GM12864 (cell line): ENCODE results near the gene BRME1.
A peak's percentile ranks its signal among the peaks of the same experiment; 100 is the strongest.

Experiments used
- DNase-seq: peaks from one replicate; pipeline ENCODE4 v3.0.0-alpha.2; 2011; ENCODE audit warnings: low read depth
- H3K4me3 ChIP-seq: 2 replicates; pipeline ENCODE4 v1.5.1; 2011; ENCODE audit warnings: mild to moderate bottlenecking, low read depth, low read length, control low read depth
- TF ChIP-seq, protein P1 (sequence below): IDR thresholded peaks from 2 replicates; pipeline ENCODE4 v1.5.1; 2011; ENCODE audit warnings: low read depth, mild to moderate bottlenecking, moderate library complexity, low read length, control low read depth, inconsistent platforms; ENCODE audit errors: missing control alignments

BRME1 gene

DNA sequence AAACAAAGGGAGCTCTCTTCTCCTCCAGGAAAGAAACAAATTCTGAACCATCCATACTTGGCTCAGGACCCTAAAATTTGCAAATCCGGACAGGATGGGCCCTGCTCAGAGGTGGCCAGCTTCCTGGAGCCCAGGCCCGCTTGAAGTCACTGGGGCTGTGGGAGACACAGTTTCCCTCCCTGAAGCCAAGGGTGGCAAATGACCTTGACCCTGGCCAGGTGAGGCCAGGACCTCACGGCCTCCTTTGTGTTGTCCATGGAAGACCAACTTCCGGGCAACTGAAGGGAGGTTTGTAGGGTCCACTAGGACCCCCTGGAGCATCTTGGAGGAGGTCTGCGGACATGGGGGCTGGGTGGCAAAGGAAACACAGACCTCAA, 23.5 kb downstream of the BRME1 start:
- no peak for DNase-seq
- H3K4me3 ChIP-seq = no peak overlapping the region
- TF ChIP-seq, protein P1, sequence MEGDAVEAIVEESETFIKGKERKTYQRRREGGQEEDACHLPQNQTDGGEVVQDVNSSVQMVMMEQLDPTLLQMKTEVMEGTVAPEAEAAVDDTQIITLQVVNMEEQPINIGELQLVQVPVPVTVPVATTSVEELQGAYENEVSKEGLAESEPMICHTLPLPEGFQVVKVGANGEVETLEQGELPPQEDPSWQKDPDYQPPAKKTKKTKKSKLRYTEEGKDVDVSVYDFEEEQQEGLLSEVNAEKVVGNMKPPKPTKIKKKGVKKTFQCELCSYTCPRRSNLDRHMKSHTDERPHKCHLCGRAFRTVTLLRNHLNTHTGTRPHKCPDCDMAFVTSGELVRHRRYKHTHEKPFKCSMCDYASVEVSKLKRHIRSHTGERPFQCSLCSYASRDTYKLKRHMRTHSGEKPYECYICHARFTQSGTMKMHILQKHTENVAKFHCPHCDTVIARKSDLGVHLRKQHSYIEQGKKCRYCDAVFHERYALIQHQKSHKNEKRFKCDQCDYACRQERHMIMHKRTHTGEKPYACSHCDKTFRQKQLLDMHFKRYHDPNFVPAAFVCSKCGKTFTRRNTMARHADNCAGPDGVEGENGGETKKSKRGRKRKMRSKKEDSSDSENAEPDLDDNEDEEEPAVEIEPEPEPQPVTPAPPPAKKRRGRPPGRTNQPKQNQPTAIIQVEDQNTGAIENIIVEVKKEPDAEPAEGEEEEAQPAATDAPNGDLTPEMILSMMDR = no peak

DNA sequence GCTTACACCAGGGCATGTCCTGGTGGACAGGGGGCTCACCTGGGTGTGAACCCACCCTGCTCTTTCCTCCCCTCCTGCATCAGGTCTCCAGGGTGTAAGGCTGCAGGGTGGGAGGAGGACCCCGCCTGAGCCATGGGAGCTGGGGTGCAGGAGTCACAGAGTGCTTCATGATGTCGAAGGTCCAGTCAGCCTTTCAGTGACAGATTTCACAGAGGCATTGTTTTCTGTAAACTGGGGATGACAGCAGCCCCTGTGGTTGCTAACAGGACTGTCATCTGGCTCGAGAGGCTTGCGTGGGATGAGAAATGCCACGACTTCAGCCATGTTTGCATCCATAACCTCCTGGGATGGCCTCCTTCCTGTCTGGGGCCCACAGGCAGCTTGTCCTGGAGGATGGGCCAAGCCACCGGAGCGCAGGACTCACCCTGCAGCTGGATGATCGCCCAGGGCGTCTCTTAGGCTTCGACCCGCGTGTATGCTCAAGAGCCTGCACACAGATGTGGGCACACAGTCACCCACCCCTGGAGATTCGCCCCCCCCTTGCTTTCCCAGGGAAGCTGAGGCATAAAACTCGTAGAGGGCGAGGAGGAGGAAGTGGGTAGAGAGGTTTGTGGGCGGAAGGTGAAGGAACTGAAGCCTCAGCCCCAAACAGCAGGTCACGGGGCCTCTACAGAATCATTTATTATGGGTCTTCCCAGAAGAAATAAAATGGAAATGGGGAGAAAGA, 24.1 kb downstream of the BRME1 start:
- H3K4me3 ChIP-seq = no peak overlapping the region
- TF ChIP-seq, protein P1 = peak; percentile 16
- no peak for DNase-seq

GRCh38 chr19:13881251-13881691, 24.6 kb downstream of the BRME1 start:
- TF ChIP-seq, protein P1 = no peak
- DNase-seq = no peak
- no peak overlapping the region for H3K4me3 ChIP-seq

DNA sequence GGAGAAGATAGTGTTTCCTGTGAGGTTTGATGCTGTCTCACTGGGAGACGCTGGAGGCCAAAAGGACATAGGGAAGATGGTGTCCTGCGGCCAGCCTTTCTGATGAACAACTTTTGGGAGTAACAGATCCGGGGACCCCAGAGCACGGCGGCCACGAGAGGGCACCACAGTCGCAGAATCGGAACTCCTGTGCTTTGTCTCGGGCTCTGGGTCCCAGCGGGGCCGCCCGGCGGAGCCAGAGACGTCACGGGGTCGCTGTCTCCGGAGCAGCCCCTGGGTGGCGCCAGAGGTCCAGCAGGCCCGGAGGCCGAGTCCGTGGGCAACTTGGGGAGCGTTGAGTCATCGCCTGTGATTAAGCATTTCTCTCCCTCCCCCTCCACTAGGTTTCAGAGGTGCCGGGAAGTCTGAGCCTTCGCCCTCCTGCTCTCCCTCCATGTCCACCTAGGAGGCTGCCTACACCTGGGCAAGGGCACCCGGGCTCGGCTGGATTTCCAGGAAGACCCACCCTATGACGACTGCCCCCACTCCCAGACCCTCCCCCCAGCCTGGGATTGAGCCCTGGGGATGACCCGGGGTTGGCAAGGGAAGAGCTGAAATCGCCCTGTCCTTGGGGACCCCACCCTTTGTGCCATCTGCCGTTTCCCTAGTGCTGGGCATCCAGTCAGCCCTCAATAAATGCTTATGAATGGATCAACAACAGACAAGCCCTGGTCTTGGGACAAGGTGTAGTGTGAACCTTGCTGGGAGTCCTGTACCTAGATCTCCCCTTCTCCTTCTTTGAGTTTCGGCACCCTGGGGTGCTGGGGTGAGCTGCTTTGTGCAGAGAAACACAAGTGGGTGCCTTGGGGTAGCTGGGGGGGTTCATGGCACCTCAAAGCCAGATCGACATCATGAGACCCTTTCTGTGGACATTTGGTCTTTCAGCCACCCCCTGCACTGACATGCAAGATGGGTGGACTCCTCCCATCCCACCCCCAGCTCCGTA, 25.6 kb downstream of the BRME1 start:
- H3K4me3 ChIP-seq = peak overlapping the region; percentile 3; the same call in 1 of the 2 replicates
- TF ChIP-seq, protein P1 = peak; percentile 99
- peak; percentile 77 for DNase-seq

- no peak for DNase-seq
- no peak overlapping the region for H3K4me3 ChIP-seq
- TF ChIP-seq, protein P1 = no peak
These were observed 28.6 kb downstream of the BRME1 start for GRCh38 chr19:13877303-13877702.

DNA sequence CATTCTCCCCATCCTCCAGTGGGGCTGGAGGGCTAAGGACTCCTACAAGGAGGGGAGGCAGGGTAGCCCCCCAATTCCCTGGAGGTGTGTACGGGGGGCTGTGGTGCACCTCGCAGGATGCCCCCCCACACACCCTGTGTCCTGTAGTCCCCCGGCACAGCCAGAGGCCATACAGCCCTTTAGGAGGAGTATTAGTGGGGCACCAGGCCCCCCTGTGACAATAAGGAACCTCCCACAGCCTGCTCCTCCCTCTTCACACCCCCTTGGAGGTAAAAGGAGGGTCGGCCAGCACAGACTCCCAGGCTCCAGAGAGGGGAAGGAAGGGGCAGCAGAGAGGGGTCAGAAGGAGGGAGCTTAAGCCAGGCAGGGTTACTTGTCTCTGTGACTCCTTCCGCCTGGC, 29.1 kb downstream of the BRME1 start, which contains the start of gene NANOS3:
Gene NANOS3 (plus strand): TSS at position 301 of the 400 bp plus-strand sequence. CDS start 115 bp downstream, outside the sequence.
- TF ChIP-seq, protein P1 = no peak
- H3K4me3 ChIP-seq = no peak within 1 kb of the TSS
- no peak for DNase-seq
